OCI-LY1 (cell line): ENCODE measurements around the gene MTSS2.
A peak's percentile ranks its signal among the peaks of the same experiment; 100 is the strongest.

Experiments used
- H2AFZ ChIP-seq: fragments of 200-600 bp; sonication (generic), shearing (Covaris generic); 2 replicates; pipeline ENCODE4 v1.6.0; 2014; ENCODE audit warnings: antibody characterized with exemption, mild to moderate bottlenecking, low read length
- H3F3A ChIP-seq: fragments of 200-600 bp; sonication (generic), shearing (Covaris generic); 2 replicates; pipeline ENCODE4 v1.6.0; 2014; ENCODE audit warnings: mild to moderate bottlenecking, antibody characterized with exemption, low read length, moderate library complexity; ENCODE audit not compliant: insufficient read depth
- H3K27ac ChIP-seq: fragments of 200-600 bp; sonication (generic); 2 replicates; pipeline ENCODE4 v1.5.1; 2014; ENCODE audit warnings: low read length, mixed run types, mild to moderate bottlenecking, low read depth; ENCODE audit not compliant: poor library complexity, severe bottlenecking
- H3K27me3 ChIP-seq: fragments of 200-600 bp; sonication (generic); 2 replicates; pipeline ENCODE4 v1.6.0; 2014; ENCODE audit warnings: antibody characterized with exemption, mild to moderate bottlenecking, low read length, moderate library complexity; ENCODE audit not compliant: insufficient read depth
- H3K36me3 ChIP-seq: fragments of 200-600 bp; sonication (generic); 2 replicates; pipeline ENCODE4 v1.6.1; 2014; ENCODE audit warnings: mild to moderate bottlenecking, antibody characterized with exemption, low read length, moderate library complexity, mixed read lengths; ENCODE audit not compliant: insufficient read depth
- H3K4me1 ChIP-seq: fragments of 200-600 bp; sonication (generic); 2 replicates; pipeline ENCODE4 v1.5.1; 2014; ENCODE audit warnings: mild to moderate bottlenecking, low read length, moderate library complexity; ENCODE audit not compliant: insufficient read depth, severe bottlenecking
- H3K4me2 ChIP-seq: fragments of 200-600 bp; sonication (generic), shearing (Covaris generic); 2 replicates; pipeline ENCODE4 v1.6.1; 2014; ENCODE audit warnings: low read length
- H3K4me3 ChIP-seq: fragments of 200-600 bp; sonication (generic); 2 replicates; pipeline ENCODE4 v1.5.1; 2014; ENCODE audit warnings: low read length, low read depth, mild to moderate bottlenecking, mixed read lengths; ENCODE audit not compliant: poor library complexity, severe bottlenecking
- H3K79me2 ChIP-seq: fragments of 200-600 bp; shearing (Covaris generic); 2 replicates; pipeline ENCODE4 v1.6.1; 2016; ENCODE audit warnings: mixed run types, low read length, mixed read lengths; ENCODE audit not compliant: insufficient read depth
- H3K9ac ChIP-seq: fragments of 200-600 bp; sonication (generic), shearing (Covaris generic); 2 replicates; pipeline ENCODE4 v1.6.1; 2014; ENCODE audit warnings: mild to moderate bottlenecking, low read length, mixed read lengths
- H3K9me2 ChIP-seq: fragments of 200-600 bp; sonication (generic), shearing (Covaris generic); 2 replicates; pipeline ENCODE4 v1.6.1; 2014; ENCODE audit warnings: low read depth, mild to moderate bottlenecking, low read length, mixed read lengths
- H3K9me3 ChIP-seq: fragments of 200-600 bp; shearing (Covaris generic); 2 replicates; pipeline ENCODE4 v1.6.1; 2014; ENCODE audit warnings: low read length, mixed read lengths
- H4K20me1 ChIP-seq: fragments of 200-600 bp; sonication (generic), shearing (Covaris generic); 2 replicates; pipeline ENCODE4 v1.6.0; 2016; ENCODE audit warnings: mild to moderate bottlenecking, low read length; ENCODE audit not compliant: insufficient read depth
- CTCF ChIP-seq: fragments of 200-600 bp; sonication (generic), shearing (Covaris generic); IDR thresholded peaks from 2 replicates; pipeline ENCODE4 v1.5.1; 2017; ENCODE audit warnings: mild to moderate bottlenecking, antibody characterized with exemption, low read length, moderate library complexity, mixed read lengths
- EZH2 ChIP-seq: fragments of 200-600 bp; sonication (generic), shearing (Covaris generic); IDR thresholded peaks from 2 replicates; pipeline ENCODE4 v1.8.0; 2017; ENCODE audit warnings: borderline replicate concordance, mixed run types, mild to moderate bottlenecking, antibody characterized with exemption, low read length, moderate library complexity, mixed read lengths

The MTSS2 gene

GRCh38 chr16:70685938-70686375 lies at the start of gene MTSS2:
Gene MTSS2, minus strand, starts transcription at chr16:70686053. Its CDS starts 262 bp downstream, at chr16:70685791.
- Histone ChIP-seq H3K27ac (no peak within 1 kb of the TSS), H4K20me1 (no peaks in the 10 kb centered on the region), H3K4me2 (peak within 1 kb of the TSS; percentile 34; the same call in 1 of the 2 replicates), H3K9me3 (no peaks in the 10 kb centered on the region), H3K9ac (no peak within 1 kb of the TSS), H3F3A (no peaks in the 10 kb centered on the region), H3K79me2 (no peaks in the 10 kb centered on the region), H3K27me3 (no peaks in the 10 kb centered on the region), H2AFZ (no peak within 1 kb of the TSS), H3K36me3 (no peaks in the 10 kb centered on the region), H3K4me1 (no peaks in the 10 kb centered on the region), H3K4me3 (peak within 1 kb of the TSS; percentile 35), H3K9me2 (no peaks in the 10 kb centered on the region)
- TF ChIP-seq CTCF, result no peak
- TF ChIP-seq EZH2, result no peak

- H3K9me2 ChIP-seq, result no peaks in the 10 kb centered on the region
- H3F3A ChIP-seq, result no peaks in the 10 kb centered on the region; the same call in 1 of the 2 replicates
- no peak overlapping the region for H2AFZ ChIP-seq
- no peak overlapping the region for H3K27ac ChIP-seq
- no peaks in the 10 kb centered on the region for H3K9me3 ChIP-seq
- no peak overlapping the region for H3K9ac ChIP-seq
- H3K4me2 ChIP-seq, result no peak overlapping the region
- H3K4me1 ChIP-seq, result peaks cover 42% of the 10 kb centered on the region
- H3K36me3 ChIP-seq, result peaks cover 7% of the 10 kb centered on the region; the same call in 1 of the 2 replicates
- H3K79me2 ChIP-seq, result no peaks in the 10 kb centered on the region
- no peaks in the 10 kb centered on the region for H3K27me3 ChIP-seq
- H3K4me3 ChIP-seq, result no peak overlapping the region
- no peaks in the 10 kb centered on the region for H4K20me1 ChIP-seq
- no peak for TF ChIP-seq CTCF
Measured at GRCh38 chr16:70735141-70735979, 49.5 kb upstream of the MTSS2 start.

GRCh38 chr16:70734522-70735095 lies 48.8 kb upstream of the MTSS2 start:
- Histone ChIP-seq H3K79me2 (no peaks in the 10 kb centered on the region), H3K9ac (no peak overlapping the region), H2AFZ (no peak overlapping the region), H4K20me1 (no peaks in the 10 kb centered on the region), H3K9me3 (no peaks in the 10 kb centered on the region), H3K9me2 (no peaks in the 10 kb centered on the region), H3K4me3 (no peak overlapping the region), H3F3A (no peaks in the 10 kb centered on the region; the same call in 1 of the 2 replicates), H3K27ac (no peak overlapping the region), H3K27me3 (no peaks in the 10 kb centered on the region), H3K4me1 (peaks cover 35% of the 10 kb centered on the region), H3K4me2 (no peak overlapping the region), H3K36me3 (peaks cover 7% of the 10 kb centered on the region; the same call in 1 of the 2 replicates)
- TF ChIP-seq CTCF, result no peak
- TF ChIP-seq EZH2, result no peak
